ENCODE results near the gene PSEN2. TPM values are rescaled to one million over a fixed set of nuclear protein-coding genes. Genes with fewer than 3 reads are reported as not detected.
A peak's percentile ranks its signal among the peaks of the same experiment; 100 is the strongest.

The PSEN2 gene
- total RNA-seq, 1 experiment from 2014 or later = 6.6 TPM

DNA sequence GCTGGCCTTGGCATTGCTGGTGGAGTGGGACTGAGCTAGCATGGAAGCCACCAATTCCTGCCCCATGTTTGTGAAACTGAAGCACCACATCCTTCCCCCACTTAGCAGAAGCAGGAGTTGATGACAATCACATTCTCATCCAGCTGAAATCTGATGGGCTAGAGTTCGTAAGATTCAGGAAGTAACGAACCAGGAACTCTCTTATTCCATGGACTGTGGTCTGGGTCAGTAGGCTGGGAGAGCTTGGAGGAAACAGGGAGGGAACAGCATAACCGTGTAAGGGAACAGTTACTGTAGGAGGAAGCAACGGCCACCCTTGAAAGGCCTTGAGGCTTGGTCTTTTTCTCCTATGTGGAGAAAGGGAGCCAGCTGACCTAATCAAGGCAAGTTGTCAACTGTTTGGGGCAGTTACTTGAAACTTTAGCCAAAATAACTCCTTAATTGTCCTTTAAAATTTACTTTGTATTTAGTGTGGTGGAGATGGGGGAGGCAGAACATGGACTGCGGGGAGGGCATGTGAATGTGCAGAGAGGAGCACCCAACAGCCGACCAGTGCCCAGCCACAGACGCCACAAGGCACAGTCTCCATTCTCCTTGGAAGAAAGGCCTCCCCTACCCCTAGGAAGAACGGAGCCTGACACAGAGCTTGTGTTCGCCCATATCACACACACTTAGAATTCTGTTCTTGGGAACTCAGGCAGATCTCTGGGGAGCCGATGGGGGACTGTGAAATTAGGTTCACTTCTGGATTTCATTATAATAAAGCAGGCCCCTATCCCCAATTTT lies 67.7 kb downstream of the PSEN2 start:
- Histone ChIP-seq H3K4me1 (ENCODE audit: insufficient read depth, low read length, poor library complexity, severe bottlenecking) (peaks cover 12% of the 10 kb centered on the region), H3K36me3 (ENCODE audit: insufficient read depth, low read length, poor library complexity, severe bottlenecking) (no peaks in the 10 kb centered on the region), H3K27ac (ENCODE audit: low read depth, low read length, poor library complexity, severe bottlenecking) (no peak overlapping the region), H3K4me3 (ENCODE audit: low read depth, low read length, poor library complexity, severe bottlenecking) (no peak overlapping the region), H3K9me3 (ENCODE audit: low read depth, low read length, poor library complexity, severe bottlenecking) (peaks cover 12% of the 10 kb centered on the region), H3K27me3 (replicated peaks; ENCODE audit: insufficient read depth, low read depth, low read length, poor library complexity) (no peaks in the 10 kb centered on the region)
- DNase-seq (ENCODE audit: low spot score) = no peak
- CTCF ChIA-PET = no interaction called here
- POLR2A ChIA-PET (ENCODE audit: low non-redundant PET) = interaction anchor here (0.6 kb wide), 2 partner anchors 238 to 902 kb away, joined by 3 read pairs; no protein-coding TSS in a partner anchor
- BruUV-seq (replicated peaks) = no TSS peak
- TF ChIP-seq, protein P1, sequence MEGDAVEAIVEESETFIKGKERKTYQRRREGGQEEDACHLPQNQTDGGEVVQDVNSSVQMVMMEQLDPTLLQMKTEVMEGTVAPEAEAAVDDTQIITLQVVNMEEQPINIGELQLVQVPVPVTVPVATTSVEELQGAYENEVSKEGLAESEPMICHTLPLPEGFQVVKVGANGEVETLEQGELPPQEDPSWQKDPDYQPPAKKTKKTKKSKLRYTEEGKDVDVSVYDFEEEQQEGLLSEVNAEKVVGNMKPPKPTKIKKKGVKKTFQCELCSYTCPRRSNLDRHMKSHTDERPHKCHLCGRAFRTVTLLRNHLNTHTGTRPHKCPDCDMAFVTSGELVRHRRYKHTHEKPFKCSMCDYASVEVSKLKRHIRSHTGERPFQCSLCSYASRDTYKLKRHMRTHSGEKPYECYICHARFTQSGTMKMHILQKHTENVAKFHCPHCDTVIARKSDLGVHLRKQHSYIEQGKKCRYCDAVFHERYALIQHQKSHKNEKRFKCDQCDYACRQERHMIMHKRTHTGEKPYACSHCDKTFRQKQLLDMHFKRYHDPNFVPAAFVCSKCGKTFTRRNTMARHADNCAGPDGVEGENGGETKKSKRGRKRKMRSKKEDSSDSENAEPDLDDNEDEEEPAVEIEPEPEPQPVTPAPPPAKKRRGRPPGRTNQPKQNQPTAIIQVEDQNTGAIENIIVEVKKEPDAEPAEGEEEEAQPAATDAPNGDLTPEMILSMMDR (conservative IDR thresholded peaks at IDR 0.05; ENCODE audit: low read depth, low read length) = no peak
- no peak for TF ChIP-seq EZH2 (IDR thresholded peaks at IDR 0.05; ENCODE audit: borderline replicate concordance, low read depth, low read length, poor library complexity, severe bottlenecking)
- intact Hi-C loops (cut with micrococcal nuclease; ENCODE audit: unreplicated experiment) = loop anchor here (5.0 kb wide), 1 partner anchor 201 kb away; the partner anchor contains the start of gene ITPKB

DNA sequence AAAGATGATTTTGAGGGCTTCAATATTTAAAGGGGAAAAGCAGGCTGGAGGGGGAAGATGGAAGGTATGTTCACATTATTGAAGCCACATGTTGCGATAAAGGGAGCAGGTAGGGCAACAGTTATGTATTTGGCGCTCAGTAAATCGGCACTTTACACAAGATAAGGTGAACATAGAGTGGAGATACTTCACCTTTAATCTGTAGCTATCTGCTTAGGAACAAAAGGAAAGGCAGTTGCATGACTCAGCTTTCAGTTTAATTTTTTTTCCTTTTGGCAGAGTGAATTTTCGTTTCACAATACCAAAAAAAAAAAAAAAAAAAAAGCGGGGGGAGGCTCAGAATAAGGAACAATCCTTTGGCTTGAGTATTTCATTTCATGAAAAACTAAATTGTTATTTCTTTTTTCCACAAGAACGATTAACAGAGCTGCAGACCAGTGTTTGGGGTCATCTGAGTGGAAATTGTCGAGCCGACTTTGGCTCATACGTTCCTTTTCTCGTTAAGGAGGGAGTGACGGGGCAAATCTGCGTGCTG lies 68.6 kb downstream of the PSEN2 start:
- ChIA-PET POLR2A (ENCODE audit: low non-redundant PET) (no interaction called here), CTCF (no interaction called here)
- H3K9me3 ChIP-seq (ENCODE audit: low read depth, low read length, poor library complexity, severe bottlenecking) = peaks cover 10% of the 10 kb centered on the region
- peak overlapping the region; percentile 90 for H3K27ac ChIP-seq (ENCODE audit: low read depth, low read length, poor library complexity, severe bottlenecking)
- no peaks in the 10 kb centered on the region for H3K27me3 ChIP-seq (replicated peaks; ENCODE audit: insufficient read depth, low read depth, low read length, poor library complexity)
- intact Hi-C loops (cut with micrococcal nuclease; ENCODE audit: unreplicated experiment) = loop anchor here (5.0 kb wide), 1 partner anchor 202 kb away; the partner anchor contains the start of gene ITPKB
- peak overlapping the region; percentile 61 for H3K4me3 ChIP-seq (ENCODE audit: low read depth, low read length, poor library complexity, severe bottlenecking)
- H3K4me1 ChIP-seq (ENCODE audit: insufficient read depth, low read length, poor library complexity, severe bottlenecking) = peaks cover 12% of the 10 kb centered on the region
- TSS peak; percentile 82 for BruUV-seq (replicated peaks)
- TF ChIP-seq, protein P1 (conservative IDR thresholded peaks at IDR 0.05; ENCODE audit: low read depth, low read length) = no peak
- no peak for TF ChIP-seq EZH2 (IDR thresholded peaks at IDR 0.05; ENCODE audit: borderline replicate concordance, low read depth, low read length, poor library complexity, severe bottlenecking)
- no peaks in the 10 kb centered on the region for H3K36me3 ChIP-seq (ENCODE audit: insufficient read depth, low read length, poor library complexity, severe bottlenecking)
- no peak for DNase-seq (ENCODE audit: low spot score)

DNA sequence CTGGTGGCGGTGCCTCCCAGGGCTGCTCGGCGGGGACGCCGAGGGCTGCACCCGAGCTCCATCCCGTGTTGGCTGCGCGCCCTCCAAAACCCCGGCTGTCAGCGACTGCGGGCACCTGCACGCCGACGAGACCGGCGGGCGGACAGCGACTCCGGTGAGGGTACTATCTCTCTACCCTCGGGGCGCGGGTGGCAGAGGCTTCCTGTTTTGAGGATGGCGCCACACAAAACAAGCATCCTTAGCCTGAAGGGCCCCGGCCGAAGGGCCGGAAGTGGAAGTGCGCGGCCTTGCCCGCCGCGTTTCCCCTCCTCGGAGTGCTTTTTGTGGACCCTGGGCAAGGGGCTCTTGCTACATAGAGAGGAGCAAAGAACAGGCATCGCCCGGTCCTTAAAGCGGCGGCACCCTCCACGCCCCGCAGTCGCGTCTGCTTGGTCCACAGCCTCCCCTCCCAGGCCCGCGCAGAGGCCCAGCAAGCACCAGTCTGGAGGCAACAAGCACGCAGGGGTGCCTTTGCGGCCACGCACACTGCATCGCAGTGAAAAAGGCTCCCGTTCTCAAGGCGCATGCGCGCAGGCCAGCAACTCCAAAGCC lies 69.1 kb downstream of the PSEN2 start:
- ChIA-PET CTCF (no interaction called here), POLR2A (ENCODE audit: low non-redundant PET) (no interaction called here)
- peak; percentile 69 for DNase-seq (ENCODE audit: low spot score)
- Histone ChIP-seq H3K4me3 (ENCODE audit: low read depth, low read length, poor library complexity, severe bottlenecking) (peak overlapping the region; percentile 61), H3K27ac (ENCODE audit: low read depth, low read length, poor library complexity, severe bottlenecking) (peak overlapping the region; percentile 90), H3K36me3 (ENCODE audit: insufficient read depth, low read length, poor library complexity, severe bottlenecking) (no peaks in the 10 kb centered on the region), H3K9me3 (ENCODE audit: low read depth, low read length, poor library complexity, severe bottlenecking) (peaks cover 6% of the 10 kb centered on the region), H3K27me3 (replicated peaks; ENCODE audit: insufficient read depth, low read depth, low read length, poor library complexity) (no peaks in the 10 kb centered on the region), H3K4me1 (ENCODE audit: insufficient read depth, low read length, poor library complexity, severe bottlenecking) (peaks cover 12% of the 10 kb centered on the region)
- no peak for TF ChIP-seq EZH2 (IDR thresholded peaks at IDR 0.05; ENCODE audit: borderline replicate concordance, low read depth, low read length, poor library complexity, severe bottlenecking)
- TF ChIP-seq, protein P1 (conservative IDR thresholded peaks at IDR 0.05; ENCODE audit: low read depth, low read length) = no peak
- no TSS peak for BruUV-seq (replicated peaks)
- intact Hi-C loops (cut with micrococcal nuclease; ENCODE audit: unreplicated experiment) = loop anchor here (5.0 kb wide), 1 partner anchor 202 kb away; the partner anchor contains the start of gene ITPKB

Measured in A673 (cell line).